OCI-LY7 (cell line): ENCODE measurements around the gene PIP5K1C. TPM values are rescaled to one million over a fixed set of nuclear protein-coding genes. Genes with fewer than 3 reads are reported as not detected.
A peak's percentile ranks its signal among the peaks of the same experiment; 100 is the strongest.

Experiments used
- BruUV-seq: library from RNA; stranded (reverse); fragments of 400-500 nt; replicated peaks from 2 replicates; lab custom pipeline; 2021; lab: Mats Ljungman, UMichigan
- CTCF ChIA-PET: fragments of 300-600 bp; sonication (Branson Sonifier 250); formaldehyde crosslinking; loops from one replicate; lab custom pipeline; 2022; ENCODE audit warnings: antibody characterized with exemption; ENCODE audit not compliant: unreplicated experiment; lab: Charles Lee
- POLR2A ChIA-PET: fragments of 300-600 bp; sonication (Branson Sonifier 250); formaldehyde crosslinking; loops from one replicate; lab custom pipeline; 2022; ENCODE audit warnings: antibody characterized with exemption; lab: Charles Lee
- DNase-seq: peaks from one replicate; pipeline ENCODE4 v3.0.0-alpha.2; 2015; ENCODE audit warnings: low spot score
- H2AFZ ChIP-seq: fragments of 200-600 bp; sonication (generic), shearing (Covaris generic); 2 replicates; pipeline ENCODE4 v1.6.1; 2014; ENCODE audit warnings: mild to moderate bottlenecking, antibody characterized with exemption, low read length, moderate library complexity
- H3K27ac ChIP-seq: fragments of 200-600 bp; sonication (generic); 2 replicates; pipeline ENCODE4 v1.5.1; 2014; ENCODE audit warnings: mixed run types, low read depth, mild to moderate bottlenecking, moderate library complexity, low read length, inconsistent platforms; ENCODE audit not compliant: poor library complexity, severe bottlenecking
- H3K36me3 ChIP-seq: fragments of 200-600 bp; sonication (generic); 2 replicates; pipeline ENCODE4 v1.6.1; 2014; ENCODE audit warnings: mild to moderate bottlenecking, antibody characterized with exemption, low read length, moderate library complexity, mixed read lengths; ENCODE audit not compliant: insufficient read depth
- H3K4me1 ChIP-seq: fragments of 200-600 bp; sonication (generic); 2 replicates; pipeline ENCODE4 v1.5.1; 2014; ENCODE audit warnings: mild to moderate bottlenecking, low read length; ENCODE audit not compliant: insufficient read depth, poor library complexity, severe bottlenecking
- H3K4me2 ChIP-seq: fragments of 200-600 bp; sonication (generic); 2 replicates; pipeline ENCODE4 v1.6.1; 2014; ENCODE audit warnings: mild to moderate bottlenecking, low read length
- H3K4me3 ChIP-seq: fragments of 200-600 bp; sonication (generic); 2 replicates; pipeline ENCODE4 v1.5.1; 2014; ENCODE audit warnings: mild to moderate bottlenecking, low read depth, low read length; ENCODE audit not compliant: poor library complexity, severe bottlenecking
- H3K79me2 ChIP-seq: fragments of 200-600 bp; sonication (generic); 2 replicates; pipeline ENCODE4 v1.6.1; 2016; ENCODE audit warnings: low read depth, mild to moderate bottlenecking, low read length, moderate library complexity, mixed read lengths; ENCODE audit not compliant: insufficient read depth
- H3K9me2 ChIP-seq: fragments of 200-600 bp; sonication (generic); 2 replicates; pipeline ENCODE4 v1.6.1; 2016; ENCODE audit warnings: mild to moderate bottlenecking, low read length, mixed read lengths; ENCODE audit not compliant: insufficient read depth
- H3K9me3 ChIP-seq: fragments of 200-600 bp; sonication (generic); 2 replicates; pipeline ENCODE4 v1.6.1; 2014; ENCODE audit warnings: mild to moderate bottlenecking, mixed run types, low read length, mixed read lengths
- H4K20me1 ChIP-seq: fragments of 200-600 bp; sonication (generic); 2 replicates; pipeline ENCODE4 v1.6.1; 2014; ENCODE audit warnings: mild to moderate bottlenecking, antibody characterized with exemption, low read length, moderate library complexity, mixed read lengths; ENCODE audit not compliant: insufficient read depth
- EZH2phosphoT487 ChIP-seq: fragments of 200-600 bp; sonication (generic); IDR thresholded peaks from 2 replicates; pipeline ENCODE4 v1.6.1; 2018; ENCODE audit warnings: low read depth, borderline replicate concordance, mild to moderate bottlenecking, mixed run types, antibody characterized with exemption, low read length, moderate library complexity, mixed read lengths
- intact Hi-C: fragments of 100-400 bp; cut with micrococcal nuclease; formaldehyde crosslinking; loops from one replicate; pipeline ENCODE4 v1.10.0; 2022; ENCODE audit not compliant: unreplicated experiment
- total RNA-seq, 2 experiments: library from RNA; depleted of rRNA in 1 of 2; stranded (reverse); fragments of >200 nt in 1 of 2; shearing (Covaris generic) in 1 of 2; gene quantifications; 2 replicates each; pipeline ENCODE4 v1.2.3, GENCODE V29; 2014 to 2022
- TF ChIP-seq, protein P1 (sequence below): fragments of 200-600 bp; sonication (generic); conservative IDR thresholded peaks from 2 replicates; pipeline ENCODE4 v1.5.1; 2014; ENCODE audit warnings: mild to moderate bottlenecking, antibody characterized with exemption, low read length, moderate library complexity, mixed read lengths

The PIP5K1C gene
- total RNA-seq, 2 experiments from 2014 or later = 7.6 to 15.1 TPM

DNA sequence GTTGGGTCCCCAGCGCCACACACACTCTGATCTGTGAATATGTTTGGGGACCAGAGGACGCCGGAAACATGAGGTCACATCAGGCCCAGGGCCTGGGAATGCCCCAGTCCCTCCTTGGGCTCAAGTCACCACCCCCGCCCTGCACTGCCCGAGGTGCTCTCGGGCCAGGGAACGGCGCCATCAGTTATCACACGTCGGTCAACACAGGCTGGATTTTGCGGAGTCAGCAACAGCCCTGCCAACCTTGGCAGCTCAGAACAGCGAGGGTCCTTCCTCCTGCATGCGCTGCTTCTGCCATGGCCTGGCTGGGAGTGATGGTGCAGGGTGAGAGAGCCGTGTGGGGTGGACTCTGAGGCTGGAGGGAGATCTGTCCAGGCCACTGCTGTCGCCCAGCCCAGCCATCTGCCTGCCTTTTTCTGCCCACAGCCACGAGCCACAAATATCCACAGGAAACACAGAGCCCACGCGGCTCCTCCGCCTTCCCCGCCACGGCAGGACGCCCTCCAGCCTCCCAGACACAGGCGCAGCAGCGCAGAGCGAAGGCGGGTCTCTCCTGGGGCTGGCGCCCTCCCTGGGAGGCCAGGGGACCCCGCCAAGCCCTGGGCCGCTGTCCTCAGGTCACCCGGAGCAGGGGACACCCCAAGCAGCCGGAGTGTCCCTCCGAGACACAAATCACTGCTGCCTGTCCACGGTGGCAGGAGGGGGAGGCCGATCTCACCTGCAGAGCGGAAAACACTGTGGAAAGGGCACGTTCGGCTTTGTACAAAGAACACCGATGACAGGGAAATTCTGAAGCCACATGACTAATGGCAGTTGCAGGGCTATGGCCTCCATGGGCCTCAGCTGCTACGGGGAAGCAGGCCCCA lies 42.0 kb downstream of the PIP5K1C start:
- no peaks in the 10 kb centered on the region for H3K79me2 ChIP-seq
- peaks cover 11% of the 10 kb centered on the region for H3K36me3 ChIP-seq
- no peak overlapping the region for H3K4me3 ChIP-seq
- H2AFZ ChIP-seq = no peak overlapping the region
- H4K20me1 ChIP-seq = no peaks in the 10 kb centered on the region
- H3K27ac ChIP-seq = no peak overlapping the region
- no peaks in the 10 kb centered on the region for H3K4me1 ChIP-seq
- no peak overlapping the region for H3K4me2 ChIP-seq
- TF ChIP-seq, protein P1, sequence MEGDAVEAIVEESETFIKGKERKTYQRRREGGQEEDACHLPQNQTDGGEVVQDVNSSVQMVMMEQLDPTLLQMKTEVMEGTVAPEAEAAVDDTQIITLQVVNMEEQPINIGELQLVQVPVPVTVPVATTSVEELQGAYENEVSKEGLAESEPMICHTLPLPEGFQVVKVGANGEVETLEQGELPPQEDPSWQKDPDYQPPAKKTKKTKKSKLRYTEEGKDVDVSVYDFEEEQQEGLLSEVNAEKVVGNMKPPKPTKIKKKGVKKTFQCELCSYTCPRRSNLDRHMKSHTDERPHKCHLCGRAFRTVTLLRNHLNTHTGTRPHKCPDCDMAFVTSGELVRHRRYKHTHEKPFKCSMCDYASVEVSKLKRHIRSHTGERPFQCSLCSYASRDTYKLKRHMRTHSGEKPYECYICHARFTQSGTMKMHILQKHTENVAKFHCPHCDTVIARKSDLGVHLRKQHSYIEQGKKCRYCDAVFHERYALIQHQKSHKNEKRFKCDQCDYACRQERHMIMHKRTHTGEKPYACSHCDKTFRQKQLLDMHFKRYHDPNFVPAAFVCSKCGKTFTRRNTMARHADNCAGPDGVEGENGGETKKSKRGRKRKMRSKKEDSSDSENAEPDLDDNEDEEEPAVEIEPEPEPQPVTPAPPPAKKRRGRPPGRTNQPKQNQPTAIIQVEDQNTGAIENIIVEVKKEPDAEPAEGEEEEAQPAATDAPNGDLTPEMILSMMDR = no peak
- TF ChIP-seq EZH2phosphoT487 = no peak
- DNase-seq = no peak
- ChIA-PET CTCF (no interaction called here), POLR2A (no interaction called here)
- H3K9me3 ChIP-seq = no peaks in the 10 kb centered on the region
- BruUV-seq = no TSS peak
- intact Hi-C loops = no loop called here
- H3K9me2 ChIP-seq = no peaks in the 10 kb centered on the region

DNA sequence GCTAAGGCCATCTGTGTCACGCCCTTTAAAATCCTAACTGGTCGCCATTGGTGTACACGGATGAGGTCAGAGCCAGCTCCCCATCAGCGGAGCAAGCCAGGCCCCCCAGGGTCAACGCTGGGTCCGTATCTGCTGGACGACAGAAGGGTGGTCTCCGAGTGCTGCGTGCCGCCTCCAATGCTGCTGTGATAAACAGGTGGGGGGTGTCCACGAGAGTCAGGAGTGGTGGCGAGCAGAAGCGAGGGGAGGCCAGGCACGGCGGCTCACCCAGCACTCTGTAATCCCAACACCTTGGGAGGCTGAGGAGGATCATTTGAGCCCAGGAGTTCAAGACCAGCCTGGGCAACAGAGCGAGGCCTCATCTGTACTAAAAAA lies 42.9 kb downstream of the PIP5K1C start:
- Histone ChIP-seq H4K20me1 (no peaks in the 10 kb centered on the region), H3K4me1 (no peaks in the 10 kb centered on the region), H3K4me3 (no peak overlapping the region), H3K79me2 (no peaks in the 10 kb centered on the region), H3K9me3 (no peaks in the 10 kb centered on the region), H3K27ac (no peak overlapping the region), H3K4me2 (no peak overlapping the region), H2AFZ (no peak overlapping the region), H3K36me3 (peaks cover 11% of the 10 kb centered on the region), H3K9me2 (no peaks in the 10 kb centered on the region)
- TF ChIP-seq EZH2phosphoT487 = no peak
- TF ChIP-seq, protein P1 = no peak
- CTCF ChIA-PET = no interaction called here
- DNase-seq = no peak
- intact Hi-C loops = no loop called here
- no TSS peak for BruUV-seq
- POLR2A ChIA-PET = no interaction called here

DNA sequence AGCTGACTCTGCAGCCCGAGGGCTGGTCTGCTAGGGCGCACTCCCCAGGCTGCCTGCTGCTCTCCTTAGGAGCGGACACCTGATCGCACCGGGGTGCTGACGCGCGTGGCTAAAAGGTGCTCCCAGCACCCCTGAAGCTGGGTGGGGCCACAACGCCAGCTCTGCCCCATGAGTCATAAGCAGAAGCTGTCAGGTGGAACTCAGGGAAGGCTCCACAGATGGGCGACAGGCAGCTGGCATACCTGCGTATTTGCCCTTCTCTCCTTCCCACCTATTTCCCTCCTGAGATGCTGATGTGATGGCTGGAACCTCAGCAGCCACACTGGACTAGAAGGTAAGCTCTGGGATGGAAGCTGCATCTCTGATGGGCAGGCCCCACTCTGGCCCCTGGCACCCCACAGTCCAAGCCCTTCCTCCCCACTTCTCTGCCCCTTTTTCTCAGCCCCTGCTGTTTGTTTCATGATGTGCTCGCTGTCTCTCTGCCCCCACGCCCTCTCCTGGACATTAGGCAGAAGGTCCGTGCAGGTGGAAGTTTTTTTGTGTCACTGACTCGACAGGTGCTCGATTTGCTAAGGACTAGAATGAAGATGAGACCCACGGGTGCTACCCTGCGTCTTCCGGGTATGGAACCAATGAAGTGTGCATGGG lies 43.4 kb downstream of the PIP5K1C start:
- Histone ChIP-seq H4K20me1 (no peaks in the 10 kb centered on the region), H3K4me3 (no peak overlapping the region), H3K4me1 (no peaks in the 10 kb centered on the region), H3K27ac (no peak overlapping the region), H2AFZ (no peak overlapping the region), H3K79me2 (no peaks in the 10 kb centered on the region), H3K9me2 (no peaks in the 10 kb centered on the region), H3K9me3 (no peaks in the 10 kb centered on the region), H3K36me3 (peaks cover 11% of the 10 kb centered on the region), H3K4me2 (no peak overlapping the region)
- no TSS peak for BruUV-seq
- TF ChIP-seq EZH2phosphoT487 = no peak
- TF ChIP-seq, protein P1 = 0 out of 2 replicates have a peak, but pooled peaks have one; percentile 37
- DNase-seq = no peak
- ChIA-PET CTCF (no interaction called here), POLR2A (no interaction called here)
- intact Hi-C loops = no loop called here
